Keratinocyte (primary cell): ENCODE data around the gene KIR3DL2. TPM values are rescaled to one million over a fixed set of nuclear protein-coding genes. Genes with fewer than 3 reads are reported as not detected.
"Not testable (repeated sequence)": the region's sequence is repeated elsewhere in the genome, so short reads cannot be mapped to it uniquely, and the experiment has no call there.

Source experiments
- DNase-seq: peaks from one replicate; pipeline ENCODE4 v3.0.0-alpha.2; 2011; ENCODE audit warnings: low read depth, missing footprints, low spot score
- FAIRE-seq: peaks from 2 replicates; lab custom pipeline; 2011; peaks lifted over from hg19 to GRCh38; lab: Jason Lieb, UNC
- H2AFZ ChIP-seq: 2 replicates; pipeline ENCODE4 v1.6.0; 2012; ENCODE audit warnings: low read length, control low read depth, inconsistent platforms; ENCODE audit not compliant: control insufficient read depth
- H3K27ac ChIP-seq: 2 replicates; pipeline ENCODE4 v1.5.1; 2011; ENCODE audit warnings: low read length; ENCODE audit not compliant: control insufficient read depth, insufficient read depth
- H3K27me3 ChIP-seq: 3 replicates; pipeline ENCODE4 v1.6.0; 2011; ENCODE audit warnings: low read length; ENCODE audit not compliant: control insufficient read depth, insufficient read depth; ENCODE audit errors: extremely low read depth
- H3K36me3 ChIP-seq, 2 experiments: 2 replicates in 1 of 2; 3 replicates in 1 of 2; pipeline ENCODE4 v1.5.1; 2011; ENCODE audit warnings: low read length in 2 of 2, mild to moderate bottlenecking in 1 of 2; ENCODE audit not compliant: control insufficient read depth in 2 of 2, insufficient read depth in 2 of 2; ENCODE audit errors: extremely low read depth in 1 of 2
- H3K4me1 ChIP-seq: 3 replicates; pipeline ENCODE4 v1.5.1; 2011; ENCODE audit warnings: low read length; ENCODE audit not compliant: control insufficient read depth, insufficient read depth; ENCODE audit errors: extremely low read depth
- H3K4me2 ChIP-seq: 3 replicates; pipeline ENCODE4 v1.6.0; 2011; ENCODE audit warnings: low read depth, low read length; ENCODE audit not compliant: control insufficient read depth, insufficient read depth; ENCODE audit errors: extremely low read depth
- H3K4me3 ChIP-seq, 3 experiments: fragments of 200-600 bp in 1 of 3; sonication (generic) in 1 of 3; 2 replicates in 2 of 3; 3 replicates in 1 of 3; pipeline ENCODE4 v1.5.1; 2011 to 2016; ENCODE audit warnings: low read length in 3 of 3, mild to moderate bottlenecking in 3 of 3, control low read depth in 2 of 3, inconsistent platforms in 1 of 3, low read depth in 1 of 3, mixed read lengths in 1 of 3, mixed run types in 1 of 3, moderate library complexity in 1 of 3; ENCODE audit not compliant: control insufficient read depth in 2 of 3, insufficient read depth in 2 of 3; ENCODE audit errors: extremely low read depth in 1 of 3
- H3K79me2 ChIP-seq: 2 replicates; pipeline ENCODE4 v1.6.0; 2012; ENCODE audit warnings: low read length; ENCODE audit not compliant: control insufficient read depth, insufficient read depth
- H3K9ac ChIP-seq: 3 replicates; pipeline ENCODE4 v1.6.0; 2011; ENCODE audit warnings: low read length; ENCODE audit not compliant: control insufficient read depth, insufficient read depth; ENCODE audit errors: extremely low read depth
- H3K9me1 ChIP-seq: 3 replicates; pipeline ENCODE4 v1.6.0; 2011; ENCODE audit warnings: low read length; ENCODE audit not compliant: control insufficient read depth, insufficient read depth; ENCODE audit errors: extremely low read depth
- H3K9me3 ChIP-seq: 2 replicates; pipeline ENCODE4 v1.5.1; 2012; ENCODE audit warnings: low read depth, low read length; ENCODE audit not compliant: control insufficient read depth
- H4K20me1 ChIP-seq: 3 replicates; pipeline ENCODE4 v1.6.0; 2011; ENCODE audit warnings: low read length; ENCODE audit not compliant: control insufficient read depth, insufficient read depth; ENCODE audit errors: extremely low read depth
- CTCF ChIP-seq, 3 experiments: IDR thresholded peaks in 1 of 3; conservative IDR thresholded peaks in 1 of 3; optimal IDR thresholded peaks in 1 of 3; 2 replicates in 2 of 3; 3 replicates in 1 of 3; pipeline versions ENCODE3 to v1.5.1; 2011; ENCODE audit warnings: low read length in 3 of 3, mild to moderate bottlenecking in 3 of 3, moderate library complexity in 2 of 3, control low read depth in 1 of 3, inconsistent platforms in 1 of 3; ENCODE audit not compliant: insufficient read depth in 2 of 3; ENCODE audit errors: extremely low read depth in 1 of 3
- EZH2 ChIP-seq: IDR thresholded peaks from one replicate; pipeline ENCODE4 v1.6.1; 2012; ENCODE audit warnings: inconsistent platforms, mild to moderate bottlenecking, low read length, moderate library complexity
- dilution Hi-C: fragments of 300-500 bp; cut with MboI; formaldehyde crosslinking; loops from one replicate; pipeline ENCODE4 v1.7.0; 2020; ENCODE audit warnings: low sequenced_read_pairs; ENCODE audit not compliant: extremely low pct_ligation_motif_present
- polyA plus RNA-seq, 5 experiments: library from polyadenylated mRNA; depleted of rRNA in 3 of 5; stranded (reverse) in 3 of 5; stranded (forward) in 1 of 5; unstranded in 1 of 5; fragments of >200 nt; gene quantifications; 1 replicate in 1 of 5; 2 replicates in 3 of 5; 3 replicates in 1 of 5; pipeline versions ENCODE4 v1.2.1 to v1.2.3, GENCODE V29; 2011 to 2012; ENCODE audit warnings: missing spikeins in 2 of 5, low read depth in 1 of 5, low replicate concordance in 1 of 5

KIR3DL2 gene
- polyA plus RNA-seq, 1 donor (not counting 4 experiments of a cell fraction or from before 2014, with no cell fraction given), result not detected

DNA sequence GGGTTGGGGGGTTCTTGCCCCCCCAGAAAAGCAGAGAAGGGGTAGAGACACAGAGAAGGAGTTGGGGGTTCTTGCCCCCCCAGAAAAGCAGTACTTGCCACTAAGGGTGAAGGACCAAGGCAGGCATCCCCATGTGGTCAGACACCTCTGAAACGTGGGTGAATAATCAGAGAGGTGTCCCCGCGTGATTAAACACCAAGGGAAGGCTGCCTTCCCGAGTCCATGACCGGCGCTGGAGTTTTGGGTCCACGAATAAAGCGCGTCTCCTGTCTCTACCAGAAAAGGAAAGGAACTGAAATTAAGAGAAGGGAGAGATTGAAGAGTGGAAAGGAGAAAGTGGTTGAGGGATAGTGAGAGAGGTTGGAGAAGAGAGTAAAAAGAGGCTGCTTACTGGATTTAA lies 49.4 kb downstream of the KIR3DL2 start:
- H3K27ac ChIP-seq, H3K4me2 ChIP-seq, H3K4me3 ChIP-seq, H3K9me3 ChIP-seq, H4K20me1 ChIP-seq, dilution Hi-C loops, H3K4me1 ChIP-seq, DNase-seq, FAIRE-seq, H3K9ac ChIP-seq, H3K27me3 ChIP-seq, H3K9me1 ChIP-seq, H3K36me3 ChIP-seq, H3K79me2 ChIP-seq, H2AFZ ChIP-seq: not testable (repeated sequence)

GRCh38 chr19:54901153-54901552 lies 50.9 kb downstream of the KIR3DL2 start:
- H3K79me2 ChIP-seq, H3K27ac ChIP-seq, H4K20me1 ChIP-seq, H3K9me3 ChIP-seq, DNase-seq, dilution Hi-C loops, FAIRE-seq, H3K9ac ChIP-seq, H3K27me3 ChIP-seq, H3K9me1 ChIP-seq, H2AFZ ChIP-seq, H3K4me1 ChIP-seq, H3K4me3 ChIP-seq, H3K36me3 ChIP-seq, H3K4me2 ChIP-seq: not testable (repeated sequence)

- FAIRE-seq, result no peak
- H3K9me1 ChIP-seq, result no peaks in the 10 kb centered on the region
- H3K27me3 ChIP-seq, result no peaks in the 10 kb centered on the region
- no peaks in the 10 kb centered on the region for H3K9me3 ChIP-seq
- no peaks in the 10 kb centered on the region for H3K4me1 ChIP-seq
- H3K4me2 ChIP-seq, result no peak overlapping the region
- dilution Hi-C loops, result no loop called here
- H4K20me1 ChIP-seq, result no peaks in the 10 kb centered on the region
- H3K36me3 ChIP-seq, result no peaks in the 10 kb centered on the region
- H3K4me3 ChIP-seq, result no peak overlapping the region
- no peak for DNase-seq
- H3K27ac ChIP-seq, result no peak overlapping the region
- no peak overlapping the region for H2AFZ ChIP-seq
- H3K79me2 ChIP-seq, result no peaks in the 10 kb centered on the region
- no peak overlapping the region for H3K9ac ChIP-seq
- TF ChIP-seq EZH2 (no peak), CTCF (optimal IDR thresholded peaks at IDR 0.05 in 1 of 3, IDR thresholded peaks at IDR 0.05 in 1 of 3, conservative IDR thresholded peaks at IDR 0.05 in 1 of 3; ENCODE audit: extremely low read depth in 1 of 3, insufficient read depth in 2 of 3, low read length in 3 of 3) (no peak)
These were observed 51.8 kb downstream of the KIR3DL2 start for GRCh38 chr19:54902061-54902460.
